Sigmoid colon (tissue), 4 donors: Measurements from ENCODE around the gene RASAL2.

ENCODE experiments used
- EP300 ChIP-seq, 4 donors: sonication (generic); formaldehyde crosslinking; IDR thresholded peaks; one replicate each; pipeline ENCODE4 v1.6.1; 2017; ENCODE audit warnings: antibody characterized with exemption in 4 of 4
- POLR2A ChIP-seq, 2 donors: fragments of 450-650 bp; IDR thresholded peaks; one replicate each; pipeline ENCODE4 v1.6.1; 2016; ENCODE audit warnings: antibody characterized with exemption in 2 of 2, mild to moderate bottlenecking in 2 of 2, moderate library complexity in 2 of 2
- POLR2AphosphoS5 ChIP-seq, 4 donors: sonication (generic); formaldehyde crosslinking; IDR thresholded peaks; one replicate each; pipeline ENCODE4 v1.6.1; 2017; ENCODE audit warnings: antibody characterized with exemption in 4 of 4
- TF ChIP-seq, protein P1 (sequence below), 4 experiments: fragments of 450-650 bp in 3 of 4; fragments of 200-600 bp in 1 of 4; IDR thresholded peaks; one replicate each; pipeline ENCODE4 v1.5.1; 2016 to 2019; ENCODE audit warnings: antibody characterized with exemption in 4 of 4, mild to moderate bottlenecking in 3 of 4, moderate library complexity in 2 of 4

DNA sequence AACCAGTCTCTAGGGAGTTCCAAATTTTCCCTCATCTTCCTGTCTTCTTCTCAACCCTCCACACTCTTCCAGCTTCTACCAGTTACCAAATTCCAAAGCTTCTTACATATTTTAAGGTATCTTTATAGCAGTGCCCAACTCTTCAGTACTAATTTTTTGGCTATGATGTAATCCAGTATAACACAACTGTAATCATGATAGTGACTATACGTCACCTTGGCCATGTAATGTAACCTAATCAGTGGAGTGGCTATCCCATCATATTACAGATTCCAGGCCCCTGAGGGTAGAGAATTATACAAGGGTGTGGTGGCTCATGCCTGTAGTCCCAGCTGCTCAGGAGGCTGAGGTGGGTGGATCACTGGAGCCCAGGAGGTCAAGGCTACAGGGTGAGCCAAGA is 259.6 kb downstream of the RASAL2 start:
- TF ChIP-seq POLR2AphosphoS5 (IDR thresholded peaks at IDR 0.05) (no peak), EP300 (IDR thresholded peaks at IDR 0.05) (no peak), POLR2A (IDR thresholded peaks at IDR 0.05) (no peak)
- TF ChIP-seq, protein P1, sequence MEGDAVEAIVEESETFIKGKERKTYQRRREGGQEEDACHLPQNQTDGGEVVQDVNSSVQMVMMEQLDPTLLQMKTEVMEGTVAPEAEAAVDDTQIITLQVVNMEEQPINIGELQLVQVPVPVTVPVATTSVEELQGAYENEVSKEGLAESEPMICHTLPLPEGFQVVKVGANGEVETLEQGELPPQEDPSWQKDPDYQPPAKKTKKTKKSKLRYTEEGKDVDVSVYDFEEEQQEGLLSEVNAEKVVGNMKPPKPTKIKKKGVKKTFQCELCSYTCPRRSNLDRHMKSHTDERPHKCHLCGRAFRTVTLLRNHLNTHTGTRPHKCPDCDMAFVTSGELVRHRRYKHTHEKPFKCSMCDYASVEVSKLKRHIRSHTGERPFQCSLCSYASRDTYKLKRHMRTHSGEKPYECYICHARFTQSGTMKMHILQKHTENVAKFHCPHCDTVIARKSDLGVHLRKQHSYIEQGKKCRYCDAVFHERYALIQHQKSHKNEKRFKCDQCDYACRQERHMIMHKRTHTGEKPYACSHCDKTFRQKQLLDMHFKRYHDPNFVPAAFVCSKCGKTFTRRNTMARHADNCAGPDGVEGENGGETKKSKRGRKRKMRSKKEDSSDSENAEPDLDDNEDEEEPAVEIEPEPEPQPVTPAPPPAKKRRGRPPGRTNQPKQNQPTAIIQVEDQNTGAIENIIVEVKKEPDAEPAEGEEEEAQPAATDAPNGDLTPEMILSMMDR (IDR thresholded peaks at IDR 0.05), result no peak
